Astrocyte (in vitro differentiated cells and primary cell): Measurements from ENCODE around the gene PTPMT1.

ENCODE experiments used
- EZH2 ChIP-seq: IDR thresholded peaks from 2 replicates; pipeline ENCODE4 v1.6.1; 2012; ENCODE audit warnings: mild to moderate bottlenecking, low read length, inconsistent platforms; ENCODE audit not compliant: insufficient read depth
- TF ChIP-seq, protein P1 (sequence below): IDR thresholded peaks from 2 replicates; pipeline ENCODE4 v1.5.1; 2011; ENCODE audit warnings: low read depth, mild to moderate bottlenecking, inconsistent platforms, low read length, moderate library complexity; ENCODE audit not compliant: insufficient read depth

DNA sequence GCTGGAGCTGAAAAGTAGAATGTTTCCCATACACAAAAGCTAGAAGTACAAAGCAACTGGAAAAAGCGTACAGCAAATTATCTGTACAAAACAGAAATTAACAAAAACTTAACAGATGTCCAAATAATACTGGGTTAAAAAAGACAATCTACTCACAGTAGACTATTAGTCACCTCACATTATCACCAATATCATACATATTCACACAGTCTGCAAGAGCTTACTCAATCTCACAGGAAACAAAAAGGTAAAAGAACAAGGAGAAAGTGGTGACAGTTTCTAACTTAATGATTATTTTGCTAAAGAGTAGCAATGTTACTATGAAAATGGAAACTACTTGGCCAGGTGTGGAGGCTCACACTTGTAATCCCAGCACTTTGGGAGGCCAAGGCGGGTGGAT lies 24.3 kb upstream of the PTPMT1 start:
- TF ChIP-seq EZH2, result no peak
- TF ChIP-seq, protein P1, sequence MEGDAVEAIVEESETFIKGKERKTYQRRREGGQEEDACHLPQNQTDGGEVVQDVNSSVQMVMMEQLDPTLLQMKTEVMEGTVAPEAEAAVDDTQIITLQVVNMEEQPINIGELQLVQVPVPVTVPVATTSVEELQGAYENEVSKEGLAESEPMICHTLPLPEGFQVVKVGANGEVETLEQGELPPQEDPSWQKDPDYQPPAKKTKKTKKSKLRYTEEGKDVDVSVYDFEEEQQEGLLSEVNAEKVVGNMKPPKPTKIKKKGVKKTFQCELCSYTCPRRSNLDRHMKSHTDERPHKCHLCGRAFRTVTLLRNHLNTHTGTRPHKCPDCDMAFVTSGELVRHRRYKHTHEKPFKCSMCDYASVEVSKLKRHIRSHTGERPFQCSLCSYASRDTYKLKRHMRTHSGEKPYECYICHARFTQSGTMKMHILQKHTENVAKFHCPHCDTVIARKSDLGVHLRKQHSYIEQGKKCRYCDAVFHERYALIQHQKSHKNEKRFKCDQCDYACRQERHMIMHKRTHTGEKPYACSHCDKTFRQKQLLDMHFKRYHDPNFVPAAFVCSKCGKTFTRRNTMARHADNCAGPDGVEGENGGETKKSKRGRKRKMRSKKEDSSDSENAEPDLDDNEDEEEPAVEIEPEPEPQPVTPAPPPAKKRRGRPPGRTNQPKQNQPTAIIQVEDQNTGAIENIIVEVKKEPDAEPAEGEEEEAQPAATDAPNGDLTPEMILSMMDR, result no peak
